ENCODE data around the gene FHOD3.

DNA sequence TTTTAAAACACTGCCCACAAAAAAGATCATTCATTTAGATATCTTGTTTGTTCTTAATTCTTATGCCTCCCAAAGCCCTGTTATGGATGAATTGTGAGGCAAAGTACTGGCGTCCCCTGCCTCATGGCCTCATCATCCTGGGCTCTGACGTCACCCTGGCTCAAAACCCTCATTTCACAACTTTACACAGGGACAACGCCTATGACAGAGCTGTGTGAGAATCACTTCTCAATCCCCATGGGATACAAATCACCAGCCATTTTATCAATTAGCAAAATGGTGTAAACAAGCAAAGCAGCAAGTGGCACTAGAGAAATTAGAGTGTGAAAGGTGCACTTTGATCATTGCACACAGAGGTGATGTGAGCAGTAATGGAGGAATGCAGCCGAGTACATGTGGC, 16.6 kb downstream of the FHOD3 start:
- TF ChIP-seq, protein P1, sequence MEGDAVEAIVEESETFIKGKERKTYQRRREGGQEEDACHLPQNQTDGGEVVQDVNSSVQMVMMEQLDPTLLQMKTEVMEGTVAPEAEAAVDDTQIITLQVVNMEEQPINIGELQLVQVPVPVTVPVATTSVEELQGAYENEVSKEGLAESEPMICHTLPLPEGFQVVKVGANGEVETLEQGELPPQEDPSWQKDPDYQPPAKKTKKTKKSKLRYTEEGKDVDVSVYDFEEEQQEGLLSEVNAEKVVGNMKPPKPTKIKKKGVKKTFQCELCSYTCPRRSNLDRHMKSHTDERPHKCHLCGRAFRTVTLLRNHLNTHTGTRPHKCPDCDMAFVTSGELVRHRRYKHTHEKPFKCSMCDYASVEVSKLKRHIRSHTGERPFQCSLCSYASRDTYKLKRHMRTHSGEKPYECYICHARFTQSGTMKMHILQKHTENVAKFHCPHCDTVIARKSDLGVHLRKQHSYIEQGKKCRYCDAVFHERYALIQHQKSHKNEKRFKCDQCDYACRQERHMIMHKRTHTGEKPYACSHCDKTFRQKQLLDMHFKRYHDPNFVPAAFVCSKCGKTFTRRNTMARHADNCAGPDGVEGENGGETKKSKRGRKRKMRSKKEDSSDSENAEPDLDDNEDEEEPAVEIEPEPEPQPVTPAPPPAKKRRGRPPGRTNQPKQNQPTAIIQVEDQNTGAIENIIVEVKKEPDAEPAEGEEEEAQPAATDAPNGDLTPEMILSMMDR (IDR thresholded peaks at IDR 0.05) = no peak
- no peak for TF ChIP-seq POLR2A (IDR thresholded peaks at IDR 0.05)
